ENCODE data around the gene SPATA1.
"Not testable (repeated sequence)": the region's sequence is repeated elsewhere in the genome, so short reads cannot be mapped to it uniquely, and the experiment has no call there.

SPATA1 gene

GRCh38 chr1:84587099-84587498 lies 80.9 kb downstream of the SPATA1 start:
- no peak for DNase-seq (ENCODE audit: low read depth)

GRCh38 chr1:84594959-84595358 lies 88.8 kb downstream of the SPATA1 start:
- not testable (repeated sequence) for DNase-seq (ENCODE audit: low read depth)

GRCh38 chr1:84597011-84597410 lies 90.8 kb downstream of the SPATA1 start:
- no peak for DNase-seq (ENCODE audit: low read depth)

GRCh38 chr1:84598418-84598817 lies 92.2 kb downstream of the SPATA1 start:
- DNase-seq (ENCODE audit: low read depth) = no peak

DNA sequence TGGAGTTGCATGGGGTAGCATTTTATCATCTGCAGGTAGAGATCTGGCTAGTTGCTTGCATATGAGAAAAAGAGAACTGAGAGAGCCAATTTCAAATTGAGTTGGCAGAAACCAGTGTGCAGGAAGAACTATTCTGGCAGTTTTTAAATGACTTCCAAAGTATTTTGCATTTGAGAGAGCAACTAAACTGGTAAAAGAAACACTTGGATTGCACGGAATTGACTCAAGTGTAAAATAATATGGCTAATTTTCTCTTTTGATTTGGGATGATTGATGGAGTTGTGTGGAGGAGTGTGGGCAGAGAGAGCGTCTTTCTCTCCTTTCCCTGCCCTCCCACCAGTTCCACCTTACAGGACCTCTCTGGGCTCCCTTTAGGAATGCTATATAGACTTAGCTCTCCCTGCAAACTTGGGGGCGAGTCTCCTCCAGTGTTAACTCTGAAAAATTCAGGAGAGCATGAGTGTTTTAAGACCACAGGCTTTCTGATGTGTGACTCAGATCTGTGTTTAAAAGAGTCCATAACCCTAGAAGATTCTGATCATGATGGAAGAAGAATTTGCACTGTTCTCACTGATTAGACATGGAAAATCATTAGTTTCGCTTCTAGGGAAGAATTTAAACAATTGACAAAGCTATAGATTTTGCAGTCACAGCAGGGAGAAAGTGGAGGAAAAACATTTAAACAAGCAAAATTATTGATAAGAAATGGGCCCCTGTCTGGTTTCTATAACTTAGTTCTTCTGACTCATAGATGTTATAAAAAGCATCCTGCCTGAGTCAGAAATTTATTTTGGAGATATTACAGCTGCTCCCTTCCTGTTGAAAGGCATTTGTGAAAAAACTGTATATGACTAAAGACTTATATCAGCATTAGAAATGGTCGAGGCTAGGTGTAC lies 92.9 kb downstream of the SPATA1 start:
- no peak for DNase-seq (ENCODE audit: low read depth)

DNA sequence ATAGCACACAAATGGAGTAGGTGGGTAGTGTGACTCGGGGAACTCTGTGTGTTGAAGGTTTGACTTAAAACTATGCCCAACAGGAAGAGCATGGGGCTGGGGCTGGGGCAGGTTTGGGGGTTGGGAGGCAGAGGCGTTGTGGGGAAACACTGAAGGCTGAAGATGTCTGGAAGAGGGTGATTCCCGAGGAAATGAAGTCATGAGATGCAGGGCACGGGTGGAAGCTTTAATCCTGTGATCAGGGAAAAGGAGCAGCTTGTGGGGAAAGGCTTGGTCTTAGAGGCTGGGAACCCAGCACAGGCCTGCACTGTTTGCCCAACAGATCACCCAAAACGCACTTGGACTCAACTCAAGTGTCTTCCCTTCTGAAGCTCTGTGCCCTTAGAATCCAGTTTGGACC lies 94.6 kb downstream of the SPATA1 start:
- no peak for DNase-seq (ENCODE audit: low read depth)

GRCh38 chr1:84603223-84603622 lies 97.0 kb downstream of the SPATA1 start:
- DNase-seq (ENCODE audit: low read depth) = no peak

- no peak for DNase-seq (ENCODE audit: low read depth)
Observed at GRCh38 chr1:84603941-84604830, 98.0 kb downstream of the SPATA1 start.

GRCh38 chr1:84605157-84605556 lies 99.0 kb downstream of the SPATA1 start:
- DNase-seq (ENCODE audit: low read depth) = no peak

DNA sequence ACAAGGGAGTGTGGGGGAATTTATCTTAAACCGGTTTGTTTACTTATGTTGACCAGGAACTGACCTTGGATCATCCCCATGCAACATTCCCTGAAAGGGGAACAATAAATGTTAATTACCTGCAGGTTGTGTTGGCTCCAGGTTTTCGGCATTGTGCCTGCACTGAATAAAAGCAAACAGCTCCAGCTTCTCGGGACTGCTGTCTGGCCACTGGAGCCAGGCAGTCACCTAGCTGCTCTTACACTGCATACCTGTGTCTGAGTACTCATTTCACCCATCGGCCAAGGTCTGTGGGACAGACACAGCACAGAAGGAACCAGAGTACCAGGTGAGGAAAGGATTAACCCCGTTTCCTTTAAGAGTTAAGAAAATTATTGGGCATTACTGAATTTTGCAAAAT lies 100.8 kb downstream of the SPATA1 start:
- no peak for DNase-seq (ENCODE audit: low read depth)

GRCh38 chr1:84611091-84611490 lies 104.9 kb downstream of the SPATA1 start:
- no peak for DNase-seq (ENCODE audit: low read depth)

DNA sequence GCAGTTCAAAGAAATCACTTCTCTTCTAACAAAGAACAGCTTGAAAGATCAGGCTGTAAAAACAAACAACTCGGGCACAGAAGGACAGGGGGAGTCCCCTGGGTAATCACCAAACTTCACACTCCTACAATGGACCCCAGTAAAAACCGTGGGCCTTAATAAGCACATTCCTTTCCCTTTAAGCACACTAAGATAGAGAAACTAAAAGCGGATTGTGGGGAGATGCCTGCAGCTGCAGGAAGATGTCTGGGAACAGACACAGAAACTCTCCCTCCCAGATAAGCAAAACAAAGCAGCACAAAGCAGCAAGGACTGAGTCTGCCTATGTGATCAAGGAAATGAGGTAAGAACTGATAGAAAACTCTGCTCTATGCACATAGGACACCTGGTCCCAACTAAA lies 105.6 kb downstream of the SPATA1 start:
- no peak for DNase-seq (ENCODE audit: low read depth)

DNA sequence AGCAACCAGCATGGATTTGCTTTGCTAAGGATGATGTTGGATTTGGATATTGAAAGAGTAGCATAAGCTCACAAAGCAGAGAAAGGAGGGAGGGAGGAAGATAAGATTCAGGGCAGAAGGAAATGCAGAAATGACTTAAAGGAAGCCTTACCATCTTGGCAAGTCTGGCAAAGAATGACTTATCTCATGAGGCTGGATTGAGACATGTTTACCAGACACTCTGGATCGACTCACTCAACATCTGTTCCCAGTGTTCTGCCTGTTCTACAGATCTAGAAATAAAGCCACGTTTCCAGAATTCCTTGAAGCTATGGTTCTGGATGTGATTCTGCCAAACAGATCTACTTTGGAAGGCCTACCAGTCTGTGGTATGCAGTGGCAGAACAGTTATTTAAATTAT lies 106.8 kb downstream of the SPATA1 start:
- DNase-seq (ENCODE audit: low read depth) = no peak

DNA sequence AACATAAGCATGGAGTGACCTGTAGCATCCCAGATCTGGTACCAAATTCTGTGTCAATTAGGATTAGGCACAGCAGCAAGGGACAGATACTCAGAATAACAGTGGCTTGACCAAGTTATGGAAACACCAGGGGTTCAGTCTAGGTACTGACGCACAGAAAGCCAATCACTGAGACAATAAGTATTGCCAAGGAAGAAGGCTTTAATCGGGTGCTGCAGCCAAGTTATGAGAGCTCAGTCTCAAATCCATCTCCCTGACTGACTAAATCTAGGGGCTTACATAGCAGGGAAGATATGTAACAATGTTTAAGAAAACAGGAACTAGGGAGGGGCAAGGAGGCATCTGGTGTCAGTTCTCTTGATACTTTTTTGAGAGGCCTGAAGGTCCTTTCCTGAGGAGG lies 107.7 kb downstream of the SPATA1 start:
- no peak for DNase-seq (ENCODE audit: low read depth)

- no peak for DNase-seq (ENCODE audit: low read depth)
Observed at GRCh38 chr1:84615790-84616189, 109.6 kb downstream of the SPATA1 start.
